CD8-positive, alpha-beta memory T cell (primary cell): ENCODE measurements around the gene RPH3AL. TPM values are rescaled to one million over a fixed set of nuclear protein-coding genes. Genes with fewer than 3 reads are reported as not detected.
"Not testable (repeated sequence)": the region's sequence is repeated elsewhere in the genome, so short reads cannot be mapped to it uniquely, and the experiment has no call there.

Experiments
- CTCF ChIA-PET: fragments of 350-600 bp; sonication (Branson Sonifier 250); formaldehyde crosslinking; loops from one replicate; lab custom pipeline; 2021; ENCODE audit warnings: antibody characterized with exemption; lab: Charles Lee
- POLR2A ChIA-PET: fragments of 350-600 bp; sonication (Branson Sonifier 250); formaldehyde crosslinking; loops from one replicate; lab custom pipeline; 2021; ENCODE audit warnings: antibody characterized with exemption; lab: Charles Lee
- DNase-seq, 5 donors: peaks; one replicate each; pipeline versions ENCODE4 v3.0.0 to v3.0.0-alpha.2; 2020 to 2022; ENCODE audit warnings: mixed read lengths in 1 of 5
- H3K27ac ChIP-seq: one replicate; pipeline ENCODE4 v1.7.0; 2013; ENCODE audit warnings: low read depth, mild to moderate bottlenecking, low read length, moderate library complexity
- H3K27me3 ChIP-seq: 2 replicates; pipeline ENCODE4 v1.7.0; 2013; ENCODE audit warnings: low read length, mild to moderate bottlenecking; ENCODE audit not compliant: insufficient read depth, poor library complexity, severe bottlenecking
- H3K36me3 ChIP-seq: 2 replicates; pipeline ENCODE4 v1.7.0; 2013; ENCODE audit warnings: mild to moderate bottlenecking, low read length, moderate library complexity; ENCODE audit not compliant: insufficient read depth
- H3K4me1 ChIP-seq: 2 replicates; pipeline ENCODE4 v1.7.0; 2013; ENCODE audit warnings: mild to moderate bottlenecking, low read length, moderate library complexity; ENCODE audit not compliant: insufficient read depth
- H3K4me3 ChIP-seq: 2 replicates; pipeline ENCODE4 v1.7.0; 2013; ENCODE audit warnings: mild to moderate bottlenecking, low read length
- H3K9me3 ChIP-seq: 2 replicates; pipeline ENCODE4 v1.7.0; 2013; ENCODE audit warnings: mild to moderate bottlenecking, low read length
- H3K27ac Mint-ChIP-seq, 8 donors: one replicate each; pipeline ENCODE4 v1.8.0; 2020 to 2021; ENCODE audit warnings: mixed read lengths in 8 of 8, mild to moderate bottlenecking in 6 of 8, inconsistent platforms in 3 of 8, moderate library complexity in 3 of 8
- H3K27me3 Mint-ChIP-seq, 2 donors: one replicate each; pipeline ENCODE4 v1.8.0; 2020 to 2021; ENCODE audit warnings: mixed read lengths in 2 of 2, mild to moderate bottlenecking in 1 of 2, moderate library complexity in 1 of 2
- H3K36me3 Mint-ChIP-seq, 3 donors: one replicate each; pipeline ENCODE4 v1.8.0; 2020 to 2021; ENCODE audit warnings: mixed read lengths in 3 of 3, inconsistent platforms in 1 of 3, mild to moderate bottlenecking in 1 of 3
- H3K4me1 Mint-ChIP-seq, 3 donors: one replicate each; pipeline ENCODE4 v1.8.0; 2020 to 2021; ENCODE audit warnings: mixed read lengths in 3 of 3, inconsistent platforms in 1 of 3, mild to moderate bottlenecking in 1 of 3
- H3K4me3 Mint-ChIP-seq, 7 donors: one replicate each; pipeline ENCODE4 v1.8.0; 2020 to 2021; ENCODE audit warnings: mixed read lengths in 7 of 7, mild to moderate bottlenecking in 6 of 7, moderate library complexity in 4 of 7, inconsistent platforms in 2 of 7
- H3K9me3 Mint-ChIP-seq, 5 donors: one replicate each; pipeline ENCODE4 v1.8.0; 2020 to 2022; ENCODE audit warnings: mixed read lengths in 5 of 5, mild to moderate bottlenecking in 3 of 5, moderate library complexity in 2 of 5, inconsistent platforms in 1 of 5
- polyA plus RNA-seq: library from polyadenylated mRNA; unstranded; fragments of 300-500 nt; fragmentation: Illumina TruSeq; gene quantifications from one replicate; pipeline ENCODE4 v1.2.3, GENCODE V29; 2021
- total RNA-seq, 2 experiments: library from RNA; stranded (reverse); gene quantifications; one replicate each; pipeline ENCODE4 v1.2.3, GENCODE V29; 2021

The RPH3AL gene
- total and polyA plus RNA-seq, 3 experiments from 2014 or later: 0.91 to 3.7 (median 2.0) TPM

DNA sequence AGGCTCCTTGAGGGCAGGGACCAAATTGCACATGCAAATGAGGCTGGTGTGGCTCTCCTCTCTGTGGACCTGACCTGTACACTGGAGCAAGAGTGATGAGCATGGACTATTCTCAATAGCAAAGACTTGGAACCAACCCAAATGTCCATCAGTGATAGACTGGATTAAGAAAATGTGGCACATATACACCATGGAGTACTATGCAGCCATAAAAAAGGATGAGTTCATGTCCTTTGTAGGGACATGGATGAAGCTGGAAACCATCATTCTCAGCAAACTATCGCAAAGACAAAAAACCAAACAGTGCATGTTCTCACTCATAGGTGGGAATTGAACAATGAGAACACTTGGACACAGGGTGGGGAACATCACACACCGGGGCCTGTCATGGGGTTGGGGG is 128.0 kb downstream of the RPH3AL start:
- H3K4me1 Mint-ChIP-seq, CTCF ChIA-PET, H3K36me3 ChIP-seq, H3K27ac ChIP-seq, H3K4me3 Mint-ChIP-seq, H3K27me3 Mint-ChIP-seq, H3K4me1 ChIP-seq, H3K27me3 ChIP-seq, H3K36me3 Mint-ChIP-seq, H3K9me3 Mint-ChIP-seq, H3K9me3 ChIP-seq, H3K4me3 ChIP-seq, POLR2A ChIA-PET: not testable (repeated sequence)
- peak overlapping the region in 1 of 8 donors; percentile 19 for H3K27ac Mint-ChIP-seq
- DNase-seq: peak in 1 of 5 donors; percentile 19

- DNase-seq: no peak
- Histone ChIP-seq H3K27me3 (no peaks in the 10 kb centered on the region), H3K4me1 (no peaks in the 10 kb centered on the region), H3K36me3 (no peaks in the 10 kb centered on the region), H3K27ac (no peak overlapping the region), H3K9me3 (no peaks in the 10 kb centered on the region), H3K4me3 (no peak overlapping the region)
- Mint-ChIP-seq H3K9me3 (no peaks in the 10 kb centered on the region), H3K27ac (peak overlapping the region in 1 of 8 donors; percentile 19), H3K36me3 (no peaks in the 10 kb centered on the region), H3K4me1 (no peaks in the 10 kb centered on the region), H3K27me3 (no peaks in the 10 kb centered on the region), H3K4me3 (no peak overlapping the region)
- POLR2A ChIA-PET: no interaction called here
- CTCF ChIA-PET: no interaction called here
Measured at GRCh38 chr17:223723-224471, 128.7 kb downstream of the RPH3AL start.

DNA sequence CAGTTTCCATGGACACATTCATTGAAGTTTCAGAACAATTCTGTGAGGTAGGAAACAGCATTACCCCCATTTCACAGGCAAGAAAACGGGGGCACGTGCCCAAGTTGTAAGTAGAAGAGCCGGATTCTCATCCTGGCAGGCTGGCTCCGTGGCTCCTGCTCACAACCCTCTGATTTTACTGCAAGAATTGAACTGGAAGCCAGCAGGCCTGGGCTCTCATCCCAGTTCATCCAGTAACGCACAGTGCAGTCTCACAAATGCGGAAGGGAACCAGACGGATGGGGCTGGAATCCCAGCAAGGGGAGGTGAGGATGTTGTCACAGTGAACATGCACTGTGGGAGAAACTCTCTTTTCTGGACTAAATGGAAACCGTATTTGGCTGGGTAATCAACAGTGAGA is 130.4 kb downstream of the RPH3AL start:
- Mint-ChIP-seq H3K36me3 (no peaks in the 10 kb centered on the region), H3K4me3 (no peak overlapping the region), H3K9me3 (no peaks in the 10 kb centered on the region), H3K27ac (peak overlapping the region in 1 of 8 donors; percentile 41), H3K27me3 (no peaks in the 10 kb centered on the region), H3K4me1 (no peaks in the 10 kb centered on the region)
- Histone ChIP-seq H3K9me3 (no peaks in the 10 kb centered on the region), H3K4me1 (no peaks in the 10 kb centered on the region), H3K27ac (no peak overlapping the region), H3K36me3 (no peaks in the 10 kb centered on the region), H3K27me3 (no peaks in the 10 kb centered on the region), H3K4me3 (no peak overlapping the region)
- ChIA-PET CTCF (no interaction called here), POLR2A (no interaction called here)
- DNase-seq: no peak

GRCh38 chr17:219696-220095 is 132.9 kb downstream of the RPH3AL start:
- Mint-ChIP-seq H3K4me3 (no peak overlapping the region), H3K27ac (no peak overlapping the region), H3K36me3 (peaks cover 0 to 3% (median 0%) of the 10 kb centered on the region in 3 donors), H3K27me3 (no peaks in the 10 kb centered on the region), H3K9me3 (no peaks in the 10 kb centered on the region), H3K4me1 (peaks cover 0 to 8% (median 2%) of the 10 kb centered on the region in 3 donors)
- no peak overlapping the region for H3K4me3 ChIP-seq
- H3K36me3 ChIP-seq: no peaks in the 10 kb centered on the region
- POLR2A ChIA-PET: no interaction called here
- CTCF ChIA-PET: no interaction called here
- no peaks in the 10 kb centered on the region for H3K9me3 ChIP-seq
- no peak overlapping the region for H3K27ac ChIP-seq
- no peaks in the 10 kb centered on the region for H3K27me3 ChIP-seq
- no peaks in the 10 kb centered on the region for H3K4me1 ChIP-seq
- no peak for DNase-seq

DNA sequence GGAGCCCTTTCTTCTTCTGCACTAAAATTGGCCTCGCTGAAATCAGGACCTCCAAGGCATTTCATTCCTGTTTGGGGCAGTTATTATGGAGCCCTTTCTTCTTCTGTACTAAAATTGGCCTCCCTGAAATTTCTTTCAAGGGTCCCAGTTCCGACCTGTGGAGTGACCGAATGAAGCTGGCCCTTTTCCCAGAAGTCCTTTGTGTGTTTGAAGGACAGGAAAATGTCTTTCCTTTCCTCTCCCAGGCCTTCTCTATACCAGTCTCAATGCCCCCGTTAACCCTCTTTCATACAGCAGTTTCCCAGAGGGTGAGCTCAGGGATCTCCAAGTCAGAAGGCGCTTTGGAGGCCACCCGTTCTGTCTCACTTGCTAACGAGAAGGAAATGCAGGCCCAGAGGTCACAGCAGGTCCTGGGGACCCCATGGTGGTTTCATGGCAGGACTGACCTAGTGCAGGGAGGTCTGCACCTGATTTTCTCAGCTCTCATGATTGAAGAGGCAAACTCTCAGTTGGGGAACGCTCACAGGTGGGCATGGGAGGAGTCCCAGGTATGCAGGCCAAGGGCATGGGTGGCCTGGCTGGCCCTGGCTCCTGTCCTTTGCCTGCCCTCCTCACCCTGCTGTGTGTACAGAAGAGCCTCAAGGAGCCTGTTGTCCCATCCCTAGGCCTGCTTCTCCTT is 134.0 kb downstream of the RPH3AL start:
- peaks cover 0 to 3% (median 0%) of the 10 kb centered on the region in 3 donors for H3K36me3 Mint-ChIP-seq
- no peaks in the 10 kb centered on the region for H3K9me3 Mint-ChIP-seq
- Histone ChIP-seq H3K27ac (no peak overlapping the region), H3K4me1 (no peaks in the 10 kb centered on the region), H3K9me3 (no peaks in the 10 kb centered on the region), H3K36me3 (no peaks in the 10 kb centered on the region), H3K4me3 (no peak overlapping the region), H3K27me3 (no peaks in the 10 kb centered on the region)
- no peak overlapping the region for H3K4me3 Mint-ChIP-seq
- H3K4me1 Mint-ChIP-seq: peaks cover 0 to 8% (median 2%) of the 10 kb centered on the region in 3 donors
- ChIA-PET CTCF (no interaction called here), POLR2A (interaction anchor here (0.6 kb wide), 1 partner anchor 779 kb away, joined by 3 read pairs; no protein-coding TSS in a partner anchor)
- no peaks in the 10 kb centered on the region for H3K27me3 Mint-ChIP-seq
- DNase-seq: no peak
- H3K27ac Mint-ChIP-seq: no peak overlapping the region

DNA sequence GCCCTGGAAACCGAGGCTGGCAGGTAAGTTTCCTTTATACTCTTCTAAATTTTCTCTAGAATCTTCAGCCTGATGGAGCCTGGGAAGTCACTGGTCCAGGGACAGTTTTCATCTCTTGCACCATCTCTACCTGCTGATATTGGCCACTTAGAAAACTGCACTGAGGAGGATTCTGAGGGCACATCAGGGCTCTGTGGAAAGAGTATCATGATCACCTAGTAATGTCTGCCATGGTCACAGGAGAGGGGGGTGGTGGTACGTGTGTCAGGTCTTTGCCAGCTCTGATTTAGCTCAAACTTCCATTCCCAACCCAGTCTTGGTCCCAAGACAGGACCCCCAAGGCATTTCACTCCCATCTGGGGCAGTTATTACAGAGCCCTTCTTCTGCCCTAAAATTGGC is 136.0 kb downstream of the RPH3AL start:
- DNase-seq: no peak
- ChIA-PET CTCF (no interaction called here), POLR2A (no interaction called here)
- Histone ChIP-seq H3K9me3 (no peaks in the 10 kb centered on the region), H3K27me3 (no peaks in the 10 kb centered on the region), H3K4me1 (no peaks in the 10 kb centered on the region), H3K27ac (no peak overlapping the region), H3K4me3 (no peak overlapping the region), H3K36me3 (no peaks in the 10 kb centered on the region)
- peaks cover 0 to 8% (median 2%) of the 10 kb centered on the region in 3 donors for H3K4me1 Mint-ChIP-seq
- H3K27ac Mint-ChIP-seq: peak overlapping the region in 2 of 8 donors; percentile 26 to 81
- no peaks in the 10 kb centered on the region for H3K9me3 Mint-ChIP-seq
- H3K27me3 Mint-ChIP-seq: no peaks in the 10 kb centered on the region
- H3K36me3 Mint-ChIP-seq: peaks cover 0 to 3% (median 0%) of the 10 kb centered on the region in 3 donors
- H3K4me3 Mint-ChIP-seq: peak overlapping the region in 2 of 7 donors; percentile 61 to 68

DNA sequence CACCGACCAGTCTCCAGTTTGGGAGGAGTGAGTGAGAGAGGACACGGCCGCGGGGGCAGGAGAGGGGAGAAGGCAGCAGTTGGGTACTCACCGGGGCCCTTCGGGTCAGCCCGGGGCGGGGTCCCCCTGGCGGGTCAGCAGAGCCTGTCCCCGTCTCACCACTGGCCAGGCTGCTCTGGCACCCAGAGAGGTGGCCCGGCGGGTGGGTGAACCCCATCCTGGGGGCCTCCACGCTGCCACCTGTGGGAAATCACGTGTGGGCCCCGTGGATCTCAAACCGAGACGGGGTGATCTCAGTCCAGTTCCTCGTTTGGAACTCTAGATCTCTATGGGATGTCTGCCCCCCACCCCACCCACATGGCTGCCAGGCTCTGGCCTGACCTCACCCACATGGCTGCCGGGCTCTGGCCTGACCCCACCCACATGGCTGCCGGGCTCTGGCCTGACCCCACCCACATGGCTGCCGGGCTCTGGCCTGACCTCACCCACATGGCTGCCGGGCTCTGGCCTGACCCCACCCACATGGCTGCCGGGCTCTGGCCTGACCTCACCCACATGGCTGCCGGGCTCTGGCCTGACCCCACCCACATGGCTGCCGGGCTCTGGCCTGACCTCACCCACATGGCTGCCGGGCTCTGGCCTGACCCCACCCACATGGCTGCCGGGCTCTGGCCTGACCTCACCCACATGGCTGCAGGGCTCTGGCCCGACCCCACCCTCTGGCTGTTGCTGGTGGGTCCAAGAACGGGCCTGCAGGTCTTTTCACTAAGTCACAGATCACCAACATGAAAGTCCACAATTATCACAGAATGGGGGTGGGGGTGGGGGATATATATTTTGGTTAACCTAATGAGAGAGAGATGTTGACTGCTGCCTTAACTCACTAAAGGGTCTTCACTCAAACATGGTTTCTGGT is 136.8 kb downstream of the RPH3AL start:
- H3K4me1 ChIP-seq, H3K36me3 Mint-ChIP-seq, H3K9me3 Mint-ChIP-seq, POLR2A ChIA-PET, H3K27me3 ChIP-seq, DNase-seq, H3K27ac ChIP-seq, CTCF ChIA-PET, H3K36me3 ChIP-seq, H3K9me3 ChIP-seq, H3K27me3 Mint-ChIP-seq, H3K4me1 Mint-ChIP-seq, H3K4me3 ChIP-seq: not testable (repeated sequence)
- Mint-ChIP-seq H3K27ac (peak overlapping the region in 2 of 8 donors; percentile 76 to 81), H3K4me3 (peak overlapping the region in 2 of 7 donors; percentile 61 to 73)
